Measurements from ENCODE around the gene HEPN1. TPM values are rescaled to one million over a fixed set of nuclear protein-coding genes. Genes with fewer than 3 reads are reported as not detected.

Gene HEPN1
- total RNA-seq: not detected

- Mint-ChIP-seq H3K36me3 (no peaks in the 10 kb centered on the region), H3K27me3 (peaks cover 4 to 20% of the 10 kb centered on the region in 2 donors), H3K4me1 (ENCODE audit: low read depth in 2 of 2) (peaks cover 0 to 10% of the 10 kb centered on the region in 2 donors), H3K4me3 (no peak within 1 kb of the TSS), H3K9me3 (peaks cover under 1% of the 10 kb centered on the region), H3K27ac (no peak within 1 kb of the TSS)
- DNase-seq (ENCODE audit: low spot score) (no peak), ATAC-seq (no peak)
Observed at GRCh38 chr11:124918950-124919349, at the start of gene HEPN1. TSS of gene HEPN1 (plus strand) at chr11:124919250.

- peaks cover 68% of the 10 kb centered on the region in 2 donors for H3K27me3 Mint-ChIP-seq
- H3K4me1 Mint-ChIP-seq (ENCODE audit: low read depth in 2 of 2): peaks cover 0 to 16% of the 10 kb centered on the region in 2 donors
- DNase-seq (ENCODE audit: low spot score): no peak
- H3K36me3 Mint-ChIP-seq: no peaks in the 10 kb centered on the region
- no peak overlapping the region for H3K27ac Mint-ChIP-seq
- H3K4me3 Mint-ChIP-seq: no peak overlapping the region
- no peak for ATAC-seq
- H3K9me3 Mint-ChIP-seq: no peaks in the 10 kb centered on the region
Observed at GRCh38 chr11:124869331-124869730, 49.7 kb upstream of the HEPN1 start.

GRCh38 chr11:124869856-124870387, 49.1 kb upstream of the HEPN1 start:
- ATAC-seq (no peak), DNase-seq (ENCODE audit: low spot score) (no peak)
- no peak overlapping the region for H3K27ac Mint-ChIP-seq
- peaks cover 68% of the 10 kb centered on the region in 2 donors for H3K27me3 Mint-ChIP-seq
- H3K4me1 Mint-ChIP-seq (ENCODE audit: low read depth in 2 of 2): peaks cover 0 to 16% of the 10 kb centered on the region in 2 donors
- no peaks in the 10 kb centered on the region for H3K36me3 Mint-ChIP-seq
- H3K9me3 Mint-ChIP-seq: no peaks in the 10 kb centered on the region
- no peak overlapping the region for H3K4me3 Mint-ChIP-seq

GRCh38 chr11:124870430-124870829, 48.6 kb upstream of the HEPN1 start:
- peaks cover 68% of the 10 kb centered on the region in 2 donors for H3K27me3 Mint-ChIP-seq
- H3K27ac Mint-ChIP-seq: no peak overlapping the region
- no peak for DNase-seq (ENCODE audit: low spot score)
- no peak overlapping the region for H3K4me3 Mint-ChIP-seq
- no peak for ATAC-seq
- no peaks in the 10 kb centered on the region for H3K36me3 Mint-ChIP-seq
- H3K4me1 Mint-ChIP-seq (ENCODE audit: low read depth in 2 of 2): peaks cover 0 to 17% of the 10 kb centered on the region in 2 donors
- no peaks in the 10 kb centered on the region for H3K9me3 Mint-ChIP-seq

GRCh38 chr11:124872280-124872679, 46.8 kb upstream of the HEPN1 start:
- Mint-ChIP-seq H3K27me3 (peaks cover 56 to 57% of the 10 kb centered on the region in 2 donors), H3K27ac (no peak overlapping the region), H3K9me3 (no peaks in the 10 kb centered on the region), H3K4me3 (no peak overlapping the region), H3K4me1 (ENCODE audit: low read depth in 2 of 2) (peaks cover 5 to 16% of the 10 kb centered on the region in 2 donors), H3K36me3 (no peaks in the 10 kb centered on the region)
- DNase-seq (ENCODE audit: low spot score) (no peak), ATAC-seq (no peak)

GRCh38 chr11:124872741-124873140, 46.3 kb upstream of the HEPN1 start:
- no peak for ATAC-seq
- no peak overlapping the region for H3K27ac Mint-ChIP-seq
- peaks cover 52% of the 10 kb centered on the region in 2 donors for H3K27me3 Mint-ChIP-seq
- no peak overlapping the region for H3K4me3 Mint-ChIP-seq
- no peaks in the 10 kb centered on the region for H3K9me3 Mint-ChIP-seq
- H3K36me3 Mint-ChIP-seq: no peaks in the 10 kb centered on the region
- H3K4me1 Mint-ChIP-seq (ENCODE audit: low read depth in 2 of 2): peaks cover 10 to 19% of the 10 kb centered on the region in 2 donors
- no peak for DNase-seq (ENCODE audit: low spot score)

GRCh38 chr11:124873951-124874350, 45.1 kb upstream of the HEPN1 start:
- Mint-ChIP-seq H3K27ac (no peak overlapping the region), H3K4me1 (ENCODE audit: low read depth in 2 of 2) (peaks cover 14 to 22% of the 10 kb centered on the region in 2 donors), H3K4me3 (no peak overlapping the region), H3K9me3 (no peaks in the 10 kb centered on the region), H3K36me3 (no peaks in the 10 kb centered on the region), H3K27me3 (peaks cover 42 to 43% of the 10 kb centered on the region in 2 donors)
- ATAC-seq: no peak
- no peak for DNase-seq (ENCODE audit: low spot score)

- no peaks in the 10 kb centered on the region for H3K36me3 Mint-ChIP-seq
- H3K27ac Mint-ChIP-seq: no peak overlapping the region
- peaks cover 14 to 17% of the 10 kb centered on the region in 2 donors for H3K4me1 Mint-ChIP-seq (ENCODE audit: low read depth in 2 of 2)
- no peak for DNase-seq (ENCODE audit: low spot score)
- peaks cover 35 to 40% of the 10 kb centered on the region in 2 donors for H3K27me3 Mint-ChIP-seq
- H3K9me3 Mint-ChIP-seq: no peaks in the 10 kb centered on the region
- no peak for ATAC-seq
- peak overlapping the region; percentile 84 for H3K4me3 Mint-ChIP-seq
Observed at GRCh38 chr11:124874571-124875255, 44.3 kb upstream of the HEPN1 start.

GRCh38 chr11:124875401-124875800, 43.6 kb upstream of the HEPN1 start:
- H3K9me3 Mint-ChIP-seq: no peaks in the 10 kb centered on the region
- H3K27me3 Mint-ChIP-seq: peaks cover 28 to 33% of the 10 kb centered on the region in 2 donors
- no peak overlapping the region for H3K27ac Mint-ChIP-seq
- peaks cover 14 to 17% of the 10 kb centered on the region in 2 donors for H3K4me1 Mint-ChIP-seq (ENCODE audit: low read depth in 2 of 2)
- DNase-seq (ENCODE audit: low spot score) (no peak), ATAC-seq (no peak)
- H3K36me3 Mint-ChIP-seq: no peaks in the 10 kb centered on the region
- H3K4me3 Mint-ChIP-seq: peak overlapping the region; percentile 84

- ATAC-seq: peak; percentile 93 to 94
- H3K4me1 Mint-ChIP-seq (ENCODE audit: low read depth in 2 of 2): peaks cover 14 to 17% of the 10 kb centered on the region in 2 donors
- H3K27ac Mint-ChIP-seq: peak overlapping the region; percentile 50 to 82
- H3K27me3 Mint-ChIP-seq: peaks cover 24 to 28% of the 10 kb centered on the region in 2 donors
- no peaks in the 10 kb centered on the region for H3K9me3 Mint-ChIP-seq
- peak overlapping the region; percentile 84 for H3K4me3 Mint-ChIP-seq
- H3K36me3 Mint-ChIP-seq: no peaks in the 10 kb centered on the region
- peak; percentile 86 for DNase-seq (ENCODE audit: low spot score)
Observed at GRCh38 chr11:124875943-124876817, 42.9 kb upstream of the HEPN1 start.

GRCh38 chr11:124876818-124877630, 42.0 kb upstream of the HEPN1 start:
- Mint-ChIP-seq H3K27me3 (peaks cover 19% of the 10 kb centered on the region in 2 donors), H3K9me3 (no peaks in the 10 kb centered on the region), H3K36me3 (no peaks in the 10 kb centered on the region), H3K4me3 (peak overlapping the region; percentile 84), H3K4me1 (ENCODE audit: low read depth in 2 of 2) (peaks cover 14 to 17% of the 10 kb centered on the region in 2 donors), H3K27ac (peak overlapping the region; percentile 50 to 82)
- DNase-seq (ENCODE audit: low spot score): no peak
- no peak for ATAC-seq

GRCh38 chr11:124877631-124877909, 41.5 kb upstream of the HEPN1 start:
- no peak for DNase-seq (ENCODE audit: low spot score)
- H3K4me1 Mint-ChIP-seq (ENCODE audit: low read depth in 2 of 2): peaks cover 14 to 17% of the 10 kb centered on the region in 2 donors
- no peaks in the 10 kb centered on the region for H3K36me3 Mint-ChIP-seq
- H3K27me3 Mint-ChIP-seq: peaks cover 14% of the 10 kb centered on the region in 2 donors
- peak overlapping the region; percentile 84 for H3K4me3 Mint-ChIP-seq
- no peak for ATAC-seq
- no peaks in the 10 kb centered on the region for H3K9me3 Mint-ChIP-seq
- H3K27ac Mint-ChIP-seq: peak overlapping the region; percentile 50 to 82

All from natural killer cell treated with Interleukin-12 subunit alpha and Interleukin-12 subunit beta and Interleukin-15 and Interleukin-18, amount 100 ng/mL, for 72 hours (primary cell).